Ishikawa (cell line): ENCODE data around the gene KIRREL3.

Experiments
- CEBPB ChIP-seq: IDR thresholded peaks from 2 replicates; pipeline ENCODE4 v1.6.1; 2012
- CREB1 ChIP-seq: IDR thresholded peaks from 2 replicates; pipeline ENCODE4 v1.6.1; 2012; ENCODE audit warnings: low read depth
- EGR1 ChIP-seq: IDR thresholded peaks from 2 replicates; pipeline ENCODE4 v1.6.1; 2012
- EP300 ChIP-seq: IDR thresholded peaks from 2 replicates; pipeline ENCODE4 v1.6.1; 2012; ENCODE audit warnings: borderline replicate concordance
- FOXM1 ChIP-seq: IDR thresholded peaks from 2 replicates; pipeline ENCODE4 v1.6.1; 2012; ENCODE audit warnings: low read depth, borderline replicate concordance
- NFIC ChIP-seq: IDR thresholded peaks from 2 replicates; pipeline ENCODE4 v1.6.1; 2012
- RAD21 ChIP-seq: IDR thresholded peaks from 2 replicates; pipeline ENCODE4 v1.6.1; 2012; ENCODE audit warnings: low read depth
- TAF1 ChIP-seq: IDR thresholded peaks from 2 replicates; pipeline ENCODE4 v1.6.1; 2012; ENCODE audit warnings: low read depth, mild to moderate bottlenecking
- TCF12 ChIP-seq: IDR thresholded peaks from 2 replicates; pipeline ENCODE4 v1.6.1; 2012; ENCODE audit warnings: low read depth
- TEAD4 ChIP-seq: IDR thresholded peaks from 2 replicates; pipeline ENCODE4 v1.6.1; 2012
- YY1 ChIP-seq: IDR thresholded peaks from 2 replicates; pipeline ENCODE4 v1.6.1; 2012; ENCODE audit warnings: low read depth
- ZBTB7A ChIP-seq: IDR thresholded peaks from 2 replicates; pipeline ENCODE4 v1.6.1; 2012; ENCODE audit warnings: low read depth
- TF ChIP-seq, protein P1 (sequence below): IDR thresholded peaks from 2 replicates; pipeline ENCODE4 v1.6.1; 2012
- TF ChIP-seq, protein P2 (sequence below): IDR thresholded peaks from 2 replicates; pipeline ENCODE4 v1.6.1; 2012
- TF ChIP-seq, protein P3 (sequence below): IDR thresholded peaks from 2 replicates; pipeline ENCODE4 v1.6.1; 2012; ENCODE audit warnings: low read depth, mild to moderate bottlenecking

The KIRREL3 gene

DNA sequence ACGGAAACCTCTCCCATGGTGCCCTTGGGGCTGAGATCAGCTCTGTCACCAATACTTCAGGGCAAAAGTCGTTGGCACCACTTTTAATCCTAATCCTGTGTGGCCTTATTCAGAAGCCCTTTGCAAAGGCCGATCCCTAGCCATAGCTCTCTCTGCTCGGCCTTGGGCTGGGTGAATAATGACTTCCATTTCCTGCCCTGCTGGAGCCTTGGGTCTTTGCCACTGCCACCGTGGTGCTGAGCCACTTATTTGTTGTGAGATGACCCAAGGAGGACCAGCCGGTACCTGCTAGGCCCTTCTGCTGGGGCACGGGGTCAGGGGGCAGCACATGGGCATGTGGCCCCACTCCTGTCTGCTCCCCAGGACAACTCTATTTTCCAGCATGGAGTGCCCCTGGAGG lies 456.9 kb downstream of the KIRREL3 start:
- TF ChIP-seq ZBTB7A = no peak
- TF ChIP-seq, protein P1, sequence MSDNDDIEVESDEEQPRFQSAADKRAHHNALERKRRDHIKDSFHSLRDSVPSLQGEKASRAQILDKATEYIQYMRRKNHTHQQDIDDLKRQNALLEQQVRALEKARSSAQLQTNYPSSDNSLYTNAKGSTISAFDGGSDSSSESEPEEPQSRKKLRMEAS = no peak
- no peak for TF ChIP-seq CEBPB
- no peak for TF ChIP-seq TEAD4
- no peak for TF ChIP-seq EGR1
- TF ChIP-seq EP300 = no peak
- TF ChIP-seq RAD21 = no peak
- TF ChIP-seq CREB1 = no peak
- TF ChIP-seq, protein P2, sequence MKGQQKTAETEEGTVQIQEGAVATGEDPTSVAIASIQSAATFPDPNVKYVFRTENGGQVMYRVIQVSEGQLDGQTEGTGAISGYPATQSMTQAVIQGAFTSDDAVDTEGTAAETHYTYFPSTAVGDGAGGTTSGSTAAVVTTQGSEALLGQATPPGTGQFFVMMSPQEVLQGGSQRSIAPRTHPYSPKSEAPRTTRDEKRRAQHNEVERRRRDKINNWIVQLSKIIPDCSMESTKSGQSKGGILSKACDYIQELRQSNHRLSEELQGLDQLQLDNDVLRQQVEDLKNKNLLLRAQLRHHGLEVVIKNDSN = no peak

DNA sequence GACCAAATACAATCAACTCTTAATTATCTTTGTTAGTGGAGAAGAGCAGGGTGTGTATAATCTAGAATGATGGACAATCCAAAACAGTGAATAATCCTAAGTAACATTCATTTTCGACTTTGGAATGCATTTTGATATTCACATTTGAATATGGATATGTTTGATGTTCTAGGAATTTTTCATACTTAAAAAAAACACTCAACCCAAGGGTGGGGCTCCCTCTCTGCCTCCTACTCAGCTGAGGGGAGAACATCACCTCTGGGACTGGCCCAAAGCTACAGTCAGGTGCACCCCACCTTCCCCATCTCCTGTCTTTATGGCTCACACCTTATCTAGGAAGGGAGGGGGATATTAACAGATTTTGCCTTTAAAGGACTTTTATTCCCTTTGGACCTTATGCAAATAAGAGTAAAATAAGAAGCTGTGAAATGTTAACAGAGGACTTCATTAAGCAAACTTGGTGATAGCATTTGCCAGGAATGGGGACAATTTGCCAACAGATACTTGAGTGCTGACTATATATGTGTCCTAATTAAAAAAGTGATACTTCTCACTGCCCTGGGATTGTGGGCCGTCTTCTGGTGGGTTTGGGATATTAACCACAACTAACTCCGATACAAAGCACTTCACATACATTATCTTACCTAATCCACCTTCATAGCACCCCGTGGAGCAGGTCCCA lies 458.1 kb downstream of the KIRREL3 start:
- no peak for TF ChIP-seq YY1
- no peak for TF ChIP-seq CREB1
- TF ChIP-seq ZBTB7A = no peak
- no peak for TF ChIP-seq CEBPB
- no peak for TF ChIP-seq TEAD4
- no peak for TF ChIP-seq TAF1
- no peak for TF ChIP-seq EGR1
- no peak for TF ChIP-seq NFIC
- TF ChIP-seq, protein P3, sequence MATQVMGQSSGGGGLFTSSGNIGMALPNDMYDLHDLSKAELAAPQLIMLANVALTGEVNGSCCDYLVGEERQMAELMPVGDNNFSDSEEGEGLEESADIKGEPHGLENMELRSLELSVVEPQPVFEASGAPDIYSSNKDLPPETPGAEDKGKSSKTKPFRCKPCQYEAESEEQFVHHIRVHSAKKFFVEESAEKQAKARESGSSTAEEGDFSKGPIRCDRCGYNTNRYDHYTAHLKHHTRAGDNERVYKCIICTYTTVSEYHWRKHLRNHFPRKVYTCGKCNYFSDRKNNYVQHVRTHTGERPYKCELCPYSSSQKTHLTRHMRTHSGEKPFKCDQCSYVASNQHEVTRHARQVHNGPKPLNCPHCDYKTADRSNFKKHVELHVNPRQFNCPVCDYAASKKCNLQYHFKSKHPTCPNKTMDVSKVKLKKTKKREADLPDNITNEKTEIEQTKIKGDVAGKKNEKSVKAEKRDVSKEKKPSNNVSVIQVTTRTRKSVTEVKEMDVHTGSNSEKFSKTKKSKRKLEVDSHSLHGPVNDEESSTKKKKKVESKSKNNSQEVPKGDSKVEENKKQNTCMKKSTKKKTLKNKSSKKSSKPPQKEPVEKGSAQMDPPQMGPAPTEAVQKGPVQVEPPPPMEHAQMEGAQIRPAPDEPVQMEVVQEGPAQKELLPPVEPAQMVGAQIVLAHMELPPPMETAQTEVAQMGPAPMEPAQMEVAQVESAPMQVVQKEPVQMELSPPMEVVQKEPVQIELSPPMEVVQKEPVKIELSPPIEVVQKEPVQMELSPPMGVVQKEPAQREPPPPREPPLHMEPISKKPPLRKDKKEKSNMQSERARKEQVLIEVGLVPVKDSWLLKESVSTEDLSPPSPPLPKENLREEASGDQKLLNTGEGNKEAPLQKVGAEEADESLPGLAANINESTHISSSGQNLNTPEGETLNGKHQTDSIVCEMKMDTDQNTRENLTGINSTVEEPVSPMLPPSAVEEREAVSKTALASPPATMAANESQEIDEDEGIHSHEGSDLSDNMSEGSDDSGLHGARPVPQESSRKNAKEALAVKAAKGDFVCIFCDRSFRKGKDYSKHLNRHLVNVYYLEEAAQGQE = no peak
- no peak for TF ChIP-seq TCF12
- TF ChIP-seq, protein P1 = no peak
- no peak for TF ChIP-seq EP300
- no peak for TF ChIP-seq FOXM1
- TF ChIP-seq, protein P2 = no peak

DNA sequence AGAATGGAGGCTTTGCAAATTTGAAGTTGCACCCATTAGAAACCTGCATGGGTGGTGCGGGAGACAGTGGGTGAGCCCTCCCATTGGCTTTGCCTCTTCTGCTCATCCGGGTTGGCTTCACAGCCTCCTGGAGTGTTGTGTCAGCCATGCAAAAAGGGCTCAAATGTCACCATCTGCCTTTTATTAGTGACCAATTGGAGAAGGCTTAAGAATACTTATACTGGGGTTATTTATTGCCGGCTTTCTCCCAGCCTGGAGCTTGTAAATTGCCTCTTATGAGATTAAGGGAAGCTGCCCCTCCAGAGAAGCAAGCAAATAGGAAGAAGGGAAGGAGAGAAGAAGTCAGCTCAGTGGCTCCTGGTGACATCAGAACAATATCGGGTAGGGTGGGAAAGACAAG lies 462.5 kb downstream of the KIRREL3 start:
- TF ChIP-seq RAD21 (no peak), EGR1 (no peak), ZBTB7A (no peak), TAF1 (no peak), CREB1 (no peak)
- TF ChIP-seq, protein P3 = no peak
- TF ChIP-seq, protein P1 = no peak

DNA sequence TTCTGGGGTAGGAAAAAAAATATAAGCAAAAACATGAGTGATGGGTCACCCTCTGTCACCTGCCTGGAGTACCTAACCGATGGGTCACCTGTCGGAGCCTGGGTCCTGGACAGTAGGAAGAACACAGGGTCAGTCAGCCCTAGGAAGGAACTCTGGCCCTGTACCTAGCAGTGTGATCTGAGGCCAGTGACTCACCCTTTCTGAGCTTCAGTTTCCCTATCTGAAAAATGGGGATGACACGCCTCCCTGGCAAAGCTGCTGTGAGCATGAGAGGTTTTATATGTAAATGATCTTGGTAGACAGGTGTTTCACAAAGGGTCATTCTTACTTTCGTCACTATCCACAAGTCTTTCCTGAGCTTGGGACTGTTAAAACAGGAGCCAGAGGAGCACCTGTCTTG lies 463.1 kb downstream of the KIRREL3 start:
- no peak for TF ChIP-seq FOXM1
- TF ChIP-seq, protein P2 = no peak
- no peak for TF ChIP-seq TAF1
- TF ChIP-seq, protein P1 = no peak
- TF ChIP-seq ZBTB7A = no peak

DNA sequence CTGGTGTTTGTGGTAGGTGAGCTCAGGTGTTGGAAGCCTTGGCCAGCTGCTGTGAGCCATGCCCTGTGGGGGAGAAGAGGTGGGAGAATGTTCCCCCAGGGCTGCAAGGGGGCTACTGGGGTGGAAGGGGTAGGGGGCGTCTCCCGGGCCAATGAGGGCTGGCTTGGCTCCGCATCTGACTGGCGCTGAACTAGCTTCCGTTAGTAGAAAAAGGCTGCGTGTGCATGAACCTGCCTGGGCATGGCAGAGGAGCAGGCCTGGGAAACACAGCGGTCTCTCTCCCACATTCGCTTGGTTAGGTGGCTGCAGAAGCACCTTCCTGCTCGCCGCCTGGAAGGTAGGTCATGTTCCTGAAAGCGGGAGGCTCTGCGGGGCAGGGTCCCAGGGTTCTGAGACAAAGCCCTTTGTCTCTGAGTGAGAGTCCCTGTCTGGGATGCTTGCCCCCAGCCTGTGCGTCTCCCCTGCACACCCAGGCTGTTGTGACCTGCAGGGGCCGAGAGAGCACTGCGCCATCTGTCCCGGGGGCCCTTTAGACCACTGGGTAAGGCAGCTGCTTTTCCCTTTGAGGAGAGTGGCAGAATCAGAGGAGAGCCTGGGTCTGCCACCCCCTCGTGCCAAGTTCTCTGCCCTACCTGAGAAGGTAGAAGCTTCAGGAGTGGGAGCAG lies 466.3 kb downstream of the KIRREL3 start:
- TF ChIP-seq, protein P3 = no peak
- TF ChIP-seq, protein P1 = no peak
- TF ChIP-seq CEBPB (no peak), YY1 (no peak), TEAD4 (no peak), CREB1 (no peak), ZBTB7A (no peak), FOXM1 (no peak), RAD21 (no peak), EGR1 (no peak), TAF1 (no peak), EP300 (no peak), TCF12 (no peak), NFIC (no peak)
- TF ChIP-seq, protein P2 = no peak
